ENCODE measurements around the gene SRCIN1.

GRCh38 chr17:38583176-38583575, 22.6 kb downstream of the SRCIN1 start:
- TF ChIP-seq CTCF (IDR thresholded peaks at IDR 0.05; ENCODE audit: insufficient read depth, low read length, poor library complexity, severe bottlenecking) (no peak), EZH2phosphoT487 (conservative IDR thresholded peaks at IDR 0.05; ENCODE audit: low read length) (no peak)
